GM10248 (cell line): ENCODE results near the gene SOD3.

Experiments used
- CTCF ChIA-PET: fragments of 300-600 bp; sonication (Branson Sonifier 250); formaldehyde crosslinking; extraction: SDS; loops from one replicate; lab custom pipeline; 2021; ENCODE audit warnings: antibody characterized with exemption; lab: Yijun Ruan, JAX
- POLR2A ChIA-PET: fragments of 350-650 bp; sonication (Branson Sonifier 250); formaldehyde crosslinking; extraction: SDS; loops from one replicate; lab custom pipeline; 2020; ENCODE audit warnings: antibody characterized with exemption; lab: Yijun Ruan, JAX
- DNase-seq: peaks from one replicate; pipeline ENCODE4 v3.0.0; 2012; ENCODE audit errors: extremely low spot score
- TF ChIP-seq, protein P1 (sequence below): IDR thresholded peaks from 2 replicates; pipeline ENCODE4 v1.5.1; 2012; ENCODE audit warnings: mild to moderate bottlenecking, low read depth; ENCODE audit errors: extremely low read depth, missing control alignments, control extremely low read depth

SOD3 gene, protein sequence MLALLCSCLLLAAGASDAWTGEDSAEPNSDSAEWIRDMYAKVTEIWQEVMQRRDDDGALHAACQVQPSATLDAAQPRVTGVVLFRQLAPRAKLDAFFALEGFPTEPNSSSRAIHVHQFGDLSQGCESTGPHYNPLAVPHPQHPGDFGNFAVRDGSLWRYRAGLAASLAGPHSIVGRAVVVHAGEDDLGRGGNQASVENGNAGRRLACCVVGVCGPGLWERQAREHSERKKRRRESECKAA

DNA sequence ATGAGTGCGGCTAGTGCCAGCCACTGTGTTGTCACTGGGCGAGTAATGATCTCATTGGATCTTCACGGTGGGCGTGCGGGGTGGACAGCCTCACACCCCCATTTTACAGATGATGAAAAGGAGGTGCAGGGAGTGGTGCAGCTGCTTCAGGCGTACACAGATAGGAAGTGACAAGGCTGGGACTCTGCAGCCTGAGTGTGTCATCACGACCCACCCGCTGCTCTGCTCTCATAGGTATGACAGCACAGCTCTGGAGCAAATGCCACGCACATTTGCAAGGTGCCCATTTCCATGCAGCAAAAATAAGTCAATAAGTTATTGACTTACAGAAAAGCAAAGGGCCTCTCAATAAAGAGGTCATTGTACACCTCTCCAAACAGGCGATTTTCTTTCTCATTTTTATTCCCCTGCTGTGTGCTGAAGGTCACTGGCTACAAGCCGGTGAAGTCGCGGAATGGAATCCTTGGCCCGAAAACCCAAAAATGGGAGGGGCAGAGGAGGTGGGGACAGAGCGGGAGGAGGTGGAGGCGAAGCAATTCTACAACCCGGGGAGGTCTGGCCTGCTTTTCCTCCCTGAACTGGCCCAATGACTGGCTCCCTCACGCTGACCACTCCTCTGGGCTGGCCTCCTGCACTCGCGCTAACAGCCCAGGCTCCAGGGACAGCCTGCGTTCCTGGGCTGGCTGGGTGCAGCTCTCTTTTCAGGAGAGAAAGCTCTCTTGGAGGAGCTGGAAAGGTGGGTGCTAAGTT, at the start of gene SOD3:
Gene SOD3, plus strand, starts transcription at position 658 of the 750 bp plus-strand sequence. CDS start 3,949 bp downstream, outside the sequence.
- ChIA-PET POLR2A (no interaction called here), CTCF (no interaction called here)
- DNase-seq = no peak
- TF ChIP-seq, protein P1, sequence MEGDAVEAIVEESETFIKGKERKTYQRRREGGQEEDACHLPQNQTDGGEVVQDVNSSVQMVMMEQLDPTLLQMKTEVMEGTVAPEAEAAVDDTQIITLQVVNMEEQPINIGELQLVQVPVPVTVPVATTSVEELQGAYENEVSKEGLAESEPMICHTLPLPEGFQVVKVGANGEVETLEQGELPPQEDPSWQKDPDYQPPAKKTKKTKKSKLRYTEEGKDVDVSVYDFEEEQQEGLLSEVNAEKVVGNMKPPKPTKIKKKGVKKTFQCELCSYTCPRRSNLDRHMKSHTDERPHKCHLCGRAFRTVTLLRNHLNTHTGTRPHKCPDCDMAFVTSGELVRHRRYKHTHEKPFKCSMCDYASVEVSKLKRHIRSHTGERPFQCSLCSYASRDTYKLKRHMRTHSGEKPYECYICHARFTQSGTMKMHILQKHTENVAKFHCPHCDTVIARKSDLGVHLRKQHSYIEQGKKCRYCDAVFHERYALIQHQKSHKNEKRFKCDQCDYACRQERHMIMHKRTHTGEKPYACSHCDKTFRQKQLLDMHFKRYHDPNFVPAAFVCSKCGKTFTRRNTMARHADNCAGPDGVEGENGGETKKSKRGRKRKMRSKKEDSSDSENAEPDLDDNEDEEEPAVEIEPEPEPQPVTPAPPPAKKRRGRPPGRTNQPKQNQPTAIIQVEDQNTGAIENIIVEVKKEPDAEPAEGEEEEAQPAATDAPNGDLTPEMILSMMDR = no peak

DNA sequence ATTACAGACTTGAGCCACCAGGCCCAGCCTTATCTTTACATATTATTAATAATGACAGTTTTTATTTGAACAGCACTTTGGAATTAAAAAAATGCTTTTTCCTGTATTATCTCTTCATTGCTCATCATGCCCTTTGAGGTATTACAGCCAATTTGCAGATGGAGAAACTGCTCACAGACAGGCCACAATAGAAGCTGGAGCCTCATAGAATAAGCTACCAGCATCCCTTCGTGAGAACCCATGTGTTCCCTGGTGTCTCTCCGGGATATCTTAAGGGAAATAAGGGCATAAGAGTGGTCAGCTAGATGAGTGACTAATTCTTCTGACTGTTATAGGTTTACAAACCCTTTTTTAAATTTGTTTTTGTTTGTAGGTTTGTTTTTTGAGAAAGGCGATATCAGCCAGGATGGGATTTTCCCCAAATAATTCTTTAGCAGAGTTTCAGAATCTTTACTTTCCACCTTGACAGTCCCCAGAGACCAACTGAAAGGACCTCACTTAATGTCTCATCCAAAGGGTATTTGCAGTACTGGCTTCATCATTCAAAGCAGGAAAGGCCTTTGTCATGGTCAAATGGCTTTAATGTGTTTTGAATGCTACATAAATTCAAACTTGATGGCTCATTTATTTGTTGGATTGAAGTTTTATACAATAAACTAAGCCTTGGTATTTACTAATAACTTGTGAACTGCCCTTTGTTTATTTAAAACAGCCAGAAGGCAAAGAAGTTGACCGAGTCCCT, 48.0 kb upstream of the SOD3 start:
- TF ChIP-seq, protein P1 = no peak
- ChIA-PET POLR2A (no interaction called here), CTCF (no interaction called here)
- no peak for DNase-seq

DNA sequence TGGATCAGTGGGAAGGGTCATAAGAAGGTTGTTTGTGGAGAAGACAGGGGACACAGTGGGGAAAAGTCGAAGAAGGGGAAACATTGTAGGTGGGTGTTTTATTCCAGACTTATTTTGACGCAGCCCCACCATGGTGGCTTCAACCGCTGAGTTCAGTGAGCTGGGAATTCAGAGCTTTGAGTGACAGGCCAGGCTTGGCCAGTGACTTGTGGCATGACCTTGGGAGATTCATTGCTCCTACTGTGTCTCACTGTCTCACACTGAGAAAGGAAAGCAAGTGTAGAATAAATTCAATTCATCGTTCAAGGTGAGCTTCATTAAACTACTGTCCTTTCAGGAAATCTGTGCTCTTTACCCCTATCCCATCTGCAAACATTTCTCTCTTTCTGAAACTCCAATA, 47.4 kb upstream of the SOD3 start:
- no peak for DNase-seq
- TF ChIP-seq, protein P1 = no peak
- POLR2A ChIA-PET = no interaction called here
- CTCF ChIA-PET = interaction anchor here (1.3 kb wide), 1 partner anchor 13 kb away, joined by 3 read pairs; no protein-coding TSS in a partner anchor

DNA sequence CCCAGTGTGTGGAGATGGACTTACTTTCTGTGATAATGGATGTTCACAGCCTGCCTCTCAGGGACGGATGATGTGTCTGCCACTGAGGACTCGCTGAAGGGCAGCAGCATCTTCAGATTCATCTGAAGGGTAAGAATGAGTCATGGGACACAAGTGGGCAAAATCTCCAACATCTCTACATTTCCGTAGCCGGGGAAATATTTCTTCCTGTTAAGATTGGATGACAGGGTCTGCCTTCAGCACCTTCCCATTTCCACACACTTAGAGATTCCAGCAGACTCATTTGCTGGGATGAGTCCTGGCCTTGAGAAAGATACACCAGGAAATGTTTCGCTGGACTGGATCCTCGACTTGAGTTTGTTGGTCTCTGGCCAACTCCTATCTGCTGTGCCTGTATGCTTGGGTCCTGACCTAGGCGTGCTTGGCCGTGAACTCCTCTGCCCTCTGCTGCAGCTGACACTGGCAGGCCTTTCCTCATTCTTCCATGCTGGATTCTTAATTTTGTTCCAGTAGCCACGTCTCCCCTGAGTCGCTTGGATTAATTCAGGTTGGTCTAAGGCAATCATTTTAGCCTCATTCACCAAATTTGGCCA, 46.5 kb upstream of the SOD3 start:
- POLR2A ChIA-PET = no interaction called here
- DNase-seq = no peak
- TF ChIP-seq, protein P1 = no peak
- CTCF ChIA-PET = interaction anchor here (1.3 kb wide), 1 partner anchor 14 kb away, joined by 3 read pairs; no protein-coding TSS in a partner anchor

DNA sequence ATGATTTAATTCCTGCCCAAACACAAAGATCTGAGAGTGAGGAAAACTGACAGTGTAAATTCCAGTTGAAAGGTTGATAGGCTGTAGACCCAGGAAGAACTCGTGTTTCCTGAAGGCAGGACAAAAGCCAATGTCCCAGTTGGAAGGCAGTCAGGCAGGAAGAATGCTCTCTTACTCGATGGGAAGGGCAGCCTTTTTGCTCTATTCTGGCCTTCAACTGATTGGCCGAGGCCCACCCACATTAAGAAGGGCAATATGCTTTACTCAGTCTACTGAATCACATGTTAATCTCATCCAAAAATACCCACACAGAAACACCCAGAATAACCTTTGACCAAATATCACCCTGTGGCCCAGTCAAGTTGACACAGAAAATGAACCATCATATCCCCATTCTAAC, 45.3 kb upstream of the SOD3 start:
- TF ChIP-seq, protein P1 = no peak
- no peak for DNase-seq
- ChIA-PET POLR2A (no interaction called here), CTCF (no interaction called here)

DNA sequence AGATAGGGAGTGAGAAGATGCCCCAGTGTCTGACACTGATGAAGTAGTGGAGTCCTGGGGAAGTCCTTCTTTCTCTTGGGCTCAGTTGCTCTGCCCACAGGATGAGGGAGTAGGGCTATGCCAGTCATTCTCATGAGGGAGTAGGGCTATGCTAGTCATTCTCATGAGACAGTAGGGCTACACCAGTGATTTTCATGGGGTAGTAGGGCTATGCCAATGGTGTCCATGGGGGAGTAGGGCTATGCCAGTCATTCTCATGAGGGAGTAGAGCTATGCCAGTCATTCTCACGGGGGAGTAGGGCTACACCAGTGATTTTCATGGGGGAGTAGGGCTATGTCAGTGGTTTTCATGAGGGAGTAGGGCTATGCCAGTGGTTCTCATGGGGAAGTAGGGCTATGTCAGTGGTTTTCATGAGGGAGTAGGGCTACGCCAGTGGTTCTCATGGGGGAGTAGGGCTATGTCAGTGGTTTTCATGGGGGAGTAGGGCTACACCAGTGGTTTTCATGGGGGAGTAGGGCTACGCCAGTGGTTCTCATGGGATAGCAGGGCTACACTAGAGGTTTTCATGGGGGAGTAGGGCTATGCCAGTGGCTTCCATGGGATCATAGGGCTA, 43.3 kb upstream of the SOD3 start:
- TF ChIP-seq, protein P1 = no peak
- no peak for DNase-seq
- POLR2A ChIA-PET = no interaction called here
- CTCF ChIA-PET = interaction anchor here (0.8 to 1.7 kb wide), 2 partner anchors 9 to 16 kb away, joined by 3 to 4 read pairs; no protein-coding TSS in a partner anchor
